ENCODE measurements around the gene GAPT.

GRCh38 chr5:58545912-58546311 is 54.7 kb downstream of the GAPT start:
- TF ChIP-seq CTCF (IDR thresholded peaks at IDR 0.05) (no peak), POLR2A (IDR thresholded peaks at IDR 0.05) (no peak)

All from tibial nerve (tissue), 3 donors.